ENCODE measurements around the gene H2BK1. TPM values are rescaled to one million over a fixed set of nuclear protein-coding genes. Genes with fewer than 3 reads are reported as not detected.

The H2BK1 gene
- total RNA-seq, 1 experiment from 2014 or later: not detected

- Histone ChIP-seq H3K9me3 (ENCODE audit: insufficient read depth, low read depth) (no peaks in the 10 kb centered on the region), H3K27me3 (ENCODE audit: insufficient read depth, low read depth) (peaks cover 100% of the 10 kb centered on the region), H3K79me2 (ENCODE audit: low read depth) (no peaks in the 10 kb centered on the region), H3K36me3 (ENCODE audit: low read depth) (no peaks in the 10 kb centered on the region), H3K27ac (no peak overlapping the region), H4K20me1 (ENCODE audit: insufficient read depth) (no peaks in the 10 kb centered on the region), H3F3A (ENCODE audit: insufficient read depth, low read depth) (no peaks in the 10 kb centered on the region), H3K9me2 (ENCODE audit: insufficient read depth) (no peaks in the 10 kb centered on the region), H3K4me1 (replicated peaks; ENCODE audit: insufficient read depth) (no peaks in the 10 kb centered on the region), H3K4me3 (no peak overlapping the region), H2AFZ (no peak overlapping the region), H3K4me2 (no peak overlapping the region)
- ChIA-PET POLR2A (ENCODE audit: unreplicated experiment) (no interaction called here), CTCF (no interaction called here)
- intact Hi-C loops (cut with micrococcal nuclease; ENCODE audit: unreplicated experiment): no loop called here
- DNase-seq: no peak
- TF ChIP-seq, protein P1, sequence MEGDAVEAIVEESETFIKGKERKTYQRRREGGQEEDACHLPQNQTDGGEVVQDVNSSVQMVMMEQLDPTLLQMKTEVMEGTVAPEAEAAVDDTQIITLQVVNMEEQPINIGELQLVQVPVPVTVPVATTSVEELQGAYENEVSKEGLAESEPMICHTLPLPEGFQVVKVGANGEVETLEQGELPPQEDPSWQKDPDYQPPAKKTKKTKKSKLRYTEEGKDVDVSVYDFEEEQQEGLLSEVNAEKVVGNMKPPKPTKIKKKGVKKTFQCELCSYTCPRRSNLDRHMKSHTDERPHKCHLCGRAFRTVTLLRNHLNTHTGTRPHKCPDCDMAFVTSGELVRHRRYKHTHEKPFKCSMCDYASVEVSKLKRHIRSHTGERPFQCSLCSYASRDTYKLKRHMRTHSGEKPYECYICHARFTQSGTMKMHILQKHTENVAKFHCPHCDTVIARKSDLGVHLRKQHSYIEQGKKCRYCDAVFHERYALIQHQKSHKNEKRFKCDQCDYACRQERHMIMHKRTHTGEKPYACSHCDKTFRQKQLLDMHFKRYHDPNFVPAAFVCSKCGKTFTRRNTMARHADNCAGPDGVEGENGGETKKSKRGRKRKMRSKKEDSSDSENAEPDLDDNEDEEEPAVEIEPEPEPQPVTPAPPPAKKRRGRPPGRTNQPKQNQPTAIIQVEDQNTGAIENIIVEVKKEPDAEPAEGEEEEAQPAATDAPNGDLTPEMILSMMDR (conservative IDR thresholded peaks at IDR 0.05): no peak
- no peak for TF ChIP-seq EZH2 (IDR thresholded peaks at IDR 0.05; ENCODE audit: low read depth)
- BruUV-seq (replicated peaks): no TSS peak
These were observed 11.1 kb downstream of the H2BK1 start for GRCh38 chr7:151198945-151199848.

GRCh38 chr7:151197932-151198331 is 12.4 kb downstream of the H2BK1 start:
- Histone ChIP-seq H3K27me3 (ENCODE audit: insufficient read depth, low read depth) (peaks cover 100% of the 10 kb centered on the region), H3K36me3 (ENCODE audit: low read depth) (no peaks in the 10 kb centered on the region), H3K9me3 (ENCODE audit: insufficient read depth, low read depth) (no peaks in the 10 kb centered on the region), H3K9me2 (ENCODE audit: insufficient read depth) (no peaks in the 10 kb centered on the region), H3K4me2 (no peak overlapping the region), H4K20me1 (ENCODE audit: insufficient read depth) (no peaks in the 10 kb centered on the region), H3K4me1 (replicated peaks; ENCODE audit: insufficient read depth) (no peaks in the 10 kb centered on the region), H3K27ac (no peak overlapping the region), H3K4me3 (no peak overlapping the region), H3F3A (ENCODE audit: insufficient read depth, low read depth) (no peaks in the 10 kb centered on the region), H3K79me2 (ENCODE audit: low read depth) (no peaks in the 10 kb centered on the region), H2AFZ (no peak overlapping the region)
- intact Hi-C loops (cut with micrococcal nuclease; ENCODE audit: unreplicated experiment): no loop called here
- CTCF ChIA-PET: no interaction called here
- BruUV-seq (replicated peaks): no TSS peak
- no peak for DNase-seq
- TF ChIP-seq EZH2 (IDR thresholded peaks at IDR 0.05; ENCODE audit: low read depth): no peak
- TF ChIP-seq, protein P1 (conservative IDR thresholded peaks at IDR 0.05): no peak
- POLR2A ChIA-PET (ENCODE audit: unreplicated experiment): no interaction called here

- no peaks in the 10 kb centered on the region for H3K4me1 ChIP-seq (replicated peaks; ENCODE audit: insufficient read depth)
- no peaks in the 10 kb centered on the region for H3K36me3 ChIP-seq (ENCODE audit: low read depth)
- H3K9me2 ChIP-seq (ENCODE audit: insufficient read depth): no peaks in the 10 kb centered on the region
- H3K27ac ChIP-seq: no peak overlapping the region
- no peaks in the 10 kb centered on the region for H4K20me1 ChIP-seq (ENCODE audit: insufficient read depth)
- ChIA-PET CTCF (no interaction called here), POLR2A (ENCODE audit: unreplicated experiment) (interaction anchor here (0.6 kb wide), 1 partner anchor 883 kb away, joined by 6 read pairs; no protein-coding TSS in a partner anchor)
- no peaks in the 10 kb centered on the region for H3K79me2 ChIP-seq (ENCODE audit: low read depth)
- H3F3A ChIP-seq (ENCODE audit: insufficient read depth, low read depth): no peaks in the 10 kb centered on the region
- peaks cover 100% of the 10 kb centered on the region for H3K27me3 ChIP-seq (ENCODE audit: insufficient read depth, low read depth)
- DNase-seq: no peak
- no peak overlapping the region for H3K4me3 ChIP-seq
- H3K9me3 ChIP-seq (ENCODE audit: insufficient read depth, low read depth): no peaks in the 10 kb centered on the region
- TF ChIP-seq EZH2 (IDR thresholded peaks at IDR 0.05; ENCODE audit: low read depth): no peak
- TF ChIP-seq, protein P1 (conservative IDR thresholded peaks at IDR 0.05): no peak
- intact Hi-C loops (cut with micrococcal nuclease; ENCODE audit: unreplicated experiment): no loop called here
- H3K4me2 ChIP-seq: no peak overlapping the region
- no peak overlapping the region for H2AFZ ChIP-seq
- no TSS peak for BruUV-seq (replicated peaks)
These were observed 14.5 kb downstream of the H2BK1 start for GRCh38 chr7:151195616-151196450.
